HG02970 (cell line): ENCODE measurements around the gene PTPRM.
"Not testable (repeated sequence)": the region's sequence is repeated elsewhere in the genome, so short reads cannot be mapped to it uniquely, and the experiment has no call there.

Experiments used
- ATAC-seq: cut with Tn5 transposase; IDR thresholded peaks from one replicate; pipeline ENCODE4 v1.9.1; 2021; ENCODE audit warnings: mild to moderate bottlenecking, moderate library complexity, moderate number of reproducible peaks; ENCODE audit not compliant: unreplicated experiment, low FRiP score

Gene PTPRM

GRCh38 chr18:8423051-8423557 lies 856.0 kb downstream of the PTPRM start:
- no peak for ATAC-seq

GRCh38 chr18:8424481-8424880 lies 857.4 kb downstream of the PTPRM start:
- no peak for ATAC-seq

GRCh38 chr18:8424917-8425725 lies 858.0 kb downstream of the PTPRM start:
- no peak for ATAC-seq

GRCh38 chr18:8426401-8426800 lies 859.3 kb downstream of the PTPRM start:
- ATAC-seq, result no peak

- no peak for ATAC-seq
These were observed 860.2 kb downstream of the PTPRM start for GRCh38 chr18:8427339-8427738.

GRCh38 chr18:8428951-8429350 lies 861.8 kb downstream of the PTPRM start:
- no peak for ATAC-seq

GRCh38 chr18:8431036-8431435 lies 863.9 kb downstream of the PTPRM start:
- no peak for ATAC-seq

- no peak for ATAC-seq
These were observed 866.2 kb downstream of the PTPRM start for GRCh38 chr18:8433323-8433722.

- no peak for ATAC-seq
These were observed 866.7 kb downstream of the PTPRM start for GRCh38 chr18:8433771-8434170.

- ATAC-seq, result no peak
These were observed 868.3 kb downstream of the PTPRM start for GRCh38 chr18:8435376-8435775.

GRCh38 chr18:8439055-8439454 lies 871.9 kb downstream of the PTPRM start:
- no peak for ATAC-seq

- no peak for ATAC-seq
These were observed 876.4 kb downstream of the PTPRM start for GRCh38 chr18:8443505-8443904.

GRCh38 chr18:8446936-8447335 lies 879.8 kb downstream of the PTPRM start:
- not testable (repeated sequence) for ATAC-seq

- no peak for ATAC-seq
These were observed 881.0 kb downstream of the PTPRM start for GRCh38 chr18:8448130-8448529.

- no peak for ATAC-seq
These were observed 882.9 kb downstream of the PTPRM start for GRCh38 chr18:8450013-8450412.

- no peak for ATAC-seq
These were observed 884.0 kb downstream of the PTPRM start for GRCh38 chr18:8450898-8451665.

GRCh38 chr18:8453528-8453927 lies 886.4 kb downstream of the PTPRM start:
- no peak for ATAC-seq

- ATAC-seq, result no peak
These were observed 887.0 kb downstream of the PTPRM start for GRCh38 chr18:8454136-8454535.

- ATAC-seq, result no peak
These were observed 888.8 kb downstream of the PTPRM start for GRCh38 chr18:8455661-8456614.
